Gastroesophageal sphincter (tissue), 3 donors: ENCODE measurements around the gene ZNF106.

ENCODE experiments used
- POLR2A ChIP-seq, 2 donors: fragments of 450-650 bp; IDR thresholded peaks; one replicate each; pipeline ENCODE4 v1.6.1; 2017; ENCODE audit warnings: antibody characterized with exemption in 2 of 2, mild to moderate bottlenecking in 2 of 2, moderate library complexity in 1 of 2
- POLR2AphosphoS5 ChIP-seq: sonication (generic); formaldehyde crosslinking; IDR thresholded peaks from one replicate; pipeline ENCODE4 v1.6.1; 2017; ENCODE audit warnings: antibody characterized with exemption
- TF ChIP-seq, protein P1 (sequence below), 4 experiments: fragments of 200-600 bp in 2 of 4; fragments of 450-650 bp in 2 of 4; sonication (generic) in 1 of 4; IDR thresholded peaks; one replicate each; pipeline ENCODE4 v1.5.1; 2017 to 2019; ENCODE audit warnings: antibody characterized with exemption in 4 of 4, mild to moderate bottlenecking in 2 of 4, moderate library complexity in 2 of 4

DNA sequence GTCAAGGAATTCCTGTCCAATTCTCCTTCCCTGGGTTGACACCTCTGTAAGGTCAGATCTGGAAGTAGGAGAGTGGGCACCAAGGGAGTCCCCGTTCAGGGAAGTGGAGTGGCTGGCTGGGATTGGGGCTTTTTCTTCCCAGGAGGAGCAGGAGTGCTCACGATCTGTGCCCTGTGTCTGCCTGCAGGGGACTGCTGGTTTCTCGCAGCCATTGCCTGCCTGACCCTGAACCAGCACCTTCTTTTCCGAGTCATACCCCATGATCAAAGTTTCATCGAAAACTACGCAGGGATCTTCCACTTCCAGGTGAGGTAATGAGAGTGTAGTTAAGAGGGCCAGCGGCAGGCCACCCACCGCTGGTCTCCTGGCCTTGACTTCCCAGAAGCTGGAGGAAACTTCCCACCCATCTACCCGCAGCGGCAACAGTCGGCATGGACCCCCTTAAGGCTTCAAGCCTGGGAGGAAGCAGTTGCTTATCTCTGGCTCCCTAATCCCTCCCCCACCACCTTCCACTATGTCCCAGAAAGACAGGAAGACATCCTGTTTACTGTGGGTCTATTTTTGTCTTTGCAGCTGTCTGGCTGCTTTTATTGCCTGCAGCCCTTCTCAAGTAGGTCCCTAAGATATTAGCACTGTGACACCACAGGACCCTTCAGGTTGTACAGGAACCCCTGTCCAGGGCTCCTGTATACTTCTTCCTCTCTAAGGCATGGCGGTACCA, 104.8 kb downstream of the ZNF106 start:
- TF ChIP-seq POLR2AphosphoS5 (no peak), POLR2A (IDR thresholded peaks at IDR 0.05) (no peak)
- TF ChIP-seq, protein P1, sequence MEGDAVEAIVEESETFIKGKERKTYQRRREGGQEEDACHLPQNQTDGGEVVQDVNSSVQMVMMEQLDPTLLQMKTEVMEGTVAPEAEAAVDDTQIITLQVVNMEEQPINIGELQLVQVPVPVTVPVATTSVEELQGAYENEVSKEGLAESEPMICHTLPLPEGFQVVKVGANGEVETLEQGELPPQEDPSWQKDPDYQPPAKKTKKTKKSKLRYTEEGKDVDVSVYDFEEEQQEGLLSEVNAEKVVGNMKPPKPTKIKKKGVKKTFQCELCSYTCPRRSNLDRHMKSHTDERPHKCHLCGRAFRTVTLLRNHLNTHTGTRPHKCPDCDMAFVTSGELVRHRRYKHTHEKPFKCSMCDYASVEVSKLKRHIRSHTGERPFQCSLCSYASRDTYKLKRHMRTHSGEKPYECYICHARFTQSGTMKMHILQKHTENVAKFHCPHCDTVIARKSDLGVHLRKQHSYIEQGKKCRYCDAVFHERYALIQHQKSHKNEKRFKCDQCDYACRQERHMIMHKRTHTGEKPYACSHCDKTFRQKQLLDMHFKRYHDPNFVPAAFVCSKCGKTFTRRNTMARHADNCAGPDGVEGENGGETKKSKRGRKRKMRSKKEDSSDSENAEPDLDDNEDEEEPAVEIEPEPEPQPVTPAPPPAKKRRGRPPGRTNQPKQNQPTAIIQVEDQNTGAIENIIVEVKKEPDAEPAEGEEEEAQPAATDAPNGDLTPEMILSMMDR (IDR thresholded peaks at IDR 0.05), result no peak
